LNCaP clone FGC (cell line): ENCODE results near the gene WNT9B.

Experiments
- DNase-seq: peaks from one replicate; pipeline ENCODE4 v3.0.0-alpha.2; 2011; ENCODE audit warnings: low read depth
- H3K4me3 ChIP-seq: 2 replicates; pipeline ENCODE4 v1.5.1; 2011; ENCODE audit warnings: mild to moderate bottlenecking, low read depth, low read length, control low read depth
- TF ChIP-seq, protein P1 (sequence below): IDR thresholded peaks from 2 replicates; pipeline ENCODE4 v1.5.1; 2012; ENCODE audit warnings: mild to moderate bottlenecking; ENCODE audit not compliant: control insufficient read depth, insufficient read depth; ENCODE audit errors: extremely low read depth

Gene WNT9B

DNA sequence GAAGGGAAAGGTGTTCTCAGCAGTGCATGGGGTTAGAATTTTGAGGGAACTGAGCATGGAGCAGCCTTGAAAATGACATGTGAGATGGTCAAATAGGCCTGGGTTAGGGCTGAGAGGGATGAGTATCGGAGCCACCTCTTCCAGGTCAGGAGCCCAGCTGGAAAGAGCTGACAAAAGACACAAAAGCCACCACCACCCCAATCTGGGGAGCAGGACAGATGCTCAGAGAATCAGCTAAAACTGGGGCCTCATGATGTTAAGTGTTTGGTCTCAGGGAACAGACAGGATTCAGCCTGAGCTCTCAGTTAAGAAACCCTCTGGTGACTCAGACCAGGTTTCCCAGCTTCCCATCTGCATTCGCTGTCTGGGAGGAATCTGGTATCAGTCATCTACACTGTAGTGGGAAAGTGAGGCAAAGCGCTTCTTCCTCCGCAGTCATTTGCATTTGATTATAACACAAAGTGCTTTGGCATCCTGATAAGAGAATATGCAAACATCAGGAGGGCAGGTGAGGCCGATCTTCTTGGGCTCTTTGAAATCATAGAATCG is 2.6 kb downstream of the WNT9B start:
- TF ChIP-seq, protein P1, sequence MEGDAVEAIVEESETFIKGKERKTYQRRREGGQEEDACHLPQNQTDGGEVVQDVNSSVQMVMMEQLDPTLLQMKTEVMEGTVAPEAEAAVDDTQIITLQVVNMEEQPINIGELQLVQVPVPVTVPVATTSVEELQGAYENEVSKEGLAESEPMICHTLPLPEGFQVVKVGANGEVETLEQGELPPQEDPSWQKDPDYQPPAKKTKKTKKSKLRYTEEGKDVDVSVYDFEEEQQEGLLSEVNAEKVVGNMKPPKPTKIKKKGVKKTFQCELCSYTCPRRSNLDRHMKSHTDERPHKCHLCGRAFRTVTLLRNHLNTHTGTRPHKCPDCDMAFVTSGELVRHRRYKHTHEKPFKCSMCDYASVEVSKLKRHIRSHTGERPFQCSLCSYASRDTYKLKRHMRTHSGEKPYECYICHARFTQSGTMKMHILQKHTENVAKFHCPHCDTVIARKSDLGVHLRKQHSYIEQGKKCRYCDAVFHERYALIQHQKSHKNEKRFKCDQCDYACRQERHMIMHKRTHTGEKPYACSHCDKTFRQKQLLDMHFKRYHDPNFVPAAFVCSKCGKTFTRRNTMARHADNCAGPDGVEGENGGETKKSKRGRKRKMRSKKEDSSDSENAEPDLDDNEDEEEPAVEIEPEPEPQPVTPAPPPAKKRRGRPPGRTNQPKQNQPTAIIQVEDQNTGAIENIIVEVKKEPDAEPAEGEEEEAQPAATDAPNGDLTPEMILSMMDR: no peak
- no peak overlapping the region for H3K4me3 ChIP-seq
- DNase-seq: no peak

DNA sequence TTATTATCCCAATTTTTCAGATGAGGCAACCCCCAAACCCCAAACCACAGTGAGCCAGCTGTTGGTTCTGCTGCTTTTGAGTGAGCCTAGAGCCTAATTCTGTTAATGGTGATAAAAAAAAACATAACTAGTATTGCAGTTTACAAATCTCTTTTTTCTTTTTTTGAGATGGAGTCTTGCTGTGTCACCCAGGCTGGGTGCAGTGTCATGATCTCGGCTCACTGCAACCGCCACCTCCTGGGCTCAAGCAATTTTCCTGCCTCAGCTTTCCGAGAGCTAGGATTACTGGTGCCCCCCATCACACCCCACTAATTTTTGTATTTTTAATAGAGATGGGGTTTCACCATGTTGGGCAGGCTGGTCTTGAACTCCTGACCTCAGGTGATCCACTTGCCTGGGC is 3.1 kb downstream of the WNT9B start:
- no peak overlapping the region for H3K4me3 ChIP-seq
- TF ChIP-seq, protein P1: no peak
- no peak for DNase-seq

DNA sequence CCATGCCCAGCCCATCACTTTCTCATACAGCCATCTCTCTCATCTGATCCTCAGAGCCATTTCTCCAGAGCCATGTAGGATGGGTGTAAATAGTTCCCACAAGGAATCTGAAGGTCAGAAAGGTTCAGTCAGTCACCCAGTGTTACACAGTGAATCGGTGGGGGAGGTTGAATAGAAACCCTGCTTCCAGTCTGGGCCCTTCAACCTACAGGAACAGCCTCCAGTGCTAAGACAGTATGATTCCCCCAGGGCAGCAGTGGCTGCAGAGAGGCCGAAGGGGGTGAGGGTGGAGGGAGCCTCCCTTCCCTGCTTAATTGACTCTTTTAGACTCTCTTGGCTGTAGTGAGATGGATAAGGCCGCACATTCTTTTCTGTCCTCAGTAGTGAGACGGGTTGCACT is 3.6 kb downstream of the WNT9B start:
- TF ChIP-seq, protein P1: no peak
- no peak for DNase-seq
- H3K4me3 ChIP-seq: no peak overlapping the region

DNA sequence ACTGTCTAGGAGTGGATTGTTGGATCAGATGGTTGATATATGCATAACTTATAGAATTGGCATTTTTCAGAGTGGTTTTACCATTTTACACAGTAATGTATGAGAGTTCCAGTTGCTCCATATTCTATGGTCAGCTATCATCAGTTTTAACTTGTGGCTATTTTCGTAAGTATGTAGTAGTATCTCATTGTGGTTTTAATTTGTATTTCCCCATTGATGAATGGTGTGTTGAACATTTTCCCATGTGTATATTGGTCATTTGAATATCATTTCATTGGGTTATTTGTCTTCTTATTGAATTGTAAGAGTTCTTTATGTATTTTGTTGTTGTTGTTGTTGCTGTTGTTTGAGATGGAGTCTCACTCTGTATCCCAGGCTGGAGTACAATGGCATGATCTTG is 6.2 kb downstream of the WNT9B start:
- TF ChIP-seq, protein P1: no peak
- no peak for DNase-seq
- no peak overlapping the region for H3K4me3 ChIP-seq

DNA sequence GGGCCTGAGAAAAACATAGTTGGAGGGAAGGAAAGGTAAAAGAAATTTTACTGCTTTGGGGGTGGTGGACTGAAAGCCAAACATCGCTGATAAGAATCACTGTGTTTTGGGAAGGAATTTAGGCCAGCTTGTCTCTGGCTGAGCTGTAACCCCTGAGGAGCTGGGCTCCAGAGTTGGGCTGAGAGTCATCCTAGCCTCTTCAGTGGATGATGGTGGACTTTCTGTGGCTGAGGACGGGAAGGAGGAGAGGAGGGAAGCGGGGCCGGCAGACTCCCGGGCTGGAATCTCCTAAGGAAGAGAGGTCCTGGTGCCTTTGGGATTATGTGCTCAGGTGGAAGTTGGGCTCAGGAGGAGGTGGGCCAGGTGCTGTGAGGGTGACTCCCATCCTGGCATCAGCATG is 8.6 kb downstream of the WNT9B start:
- no peak for DNase-seq
- H3K4me3 ChIP-seq: no peak overlapping the region
- TF ChIP-seq, protein P1: no peak

DNA sequence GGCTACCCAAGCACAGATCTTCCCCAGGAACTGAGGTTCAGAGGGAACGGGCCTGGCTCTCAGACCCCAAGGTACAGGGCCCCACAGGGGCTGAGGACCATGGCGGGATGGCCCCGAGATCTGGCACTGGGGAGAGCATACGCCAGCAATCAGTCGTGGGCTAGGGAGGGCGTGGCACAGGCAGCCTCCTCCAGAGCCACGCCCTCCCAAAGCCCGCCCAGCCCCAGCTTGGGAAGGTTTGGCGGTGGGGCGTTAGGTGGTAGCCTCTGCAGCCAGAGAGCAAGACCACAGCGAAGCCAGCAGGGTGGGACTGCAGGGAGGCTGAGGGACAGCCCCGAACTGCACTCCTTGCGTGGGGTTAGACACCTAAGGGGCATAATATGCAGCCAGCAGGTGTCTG is 11.6 kb downstream of the WNT9B start:
- TF ChIP-seq, protein P1: no peak
- H3K4me3 ChIP-seq: no peak overlapping the region
- DNase-seq: no peak

DNA sequence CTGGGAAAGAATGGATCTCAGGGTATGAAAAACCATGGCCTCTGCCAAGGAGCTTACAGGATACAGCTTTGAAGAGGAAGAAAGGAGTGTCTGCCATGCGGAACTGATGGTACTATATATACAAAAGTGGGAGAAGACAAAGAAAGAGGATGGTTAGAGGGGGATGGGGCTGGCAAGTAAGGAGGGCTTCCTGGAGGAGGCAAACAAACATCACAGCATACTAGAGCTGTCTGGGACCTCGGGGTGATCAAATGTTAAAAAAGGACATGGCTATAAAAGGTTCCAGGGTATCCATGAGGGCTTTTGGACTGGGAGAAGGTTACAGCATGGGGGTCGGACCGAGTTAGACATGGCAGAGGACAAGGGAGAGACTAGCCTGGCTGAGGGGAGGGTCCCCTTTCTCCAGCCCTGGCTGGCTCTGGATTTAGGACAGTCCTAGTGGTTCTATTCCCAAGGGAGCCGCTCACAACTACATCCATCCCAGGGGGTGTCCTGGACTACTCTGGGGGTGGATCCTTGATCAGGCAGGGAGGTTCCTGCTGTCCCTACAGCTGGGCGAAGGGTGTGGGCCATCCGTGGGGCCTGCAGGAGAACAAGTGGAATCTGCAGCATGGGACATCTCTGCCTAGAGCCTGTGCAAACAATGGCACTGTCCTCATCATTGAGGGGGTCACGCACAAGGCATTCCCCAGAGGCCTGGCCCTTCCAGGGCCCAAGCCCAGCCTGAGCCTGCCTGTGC is 12.2 kb downstream of the WNT9B start:
- TF ChIP-seq, protein P1: no peak
- no peak for DNase-seq
- H3K4me3 ChIP-seq: no peak overlapping the region
